Activated naive CD4-positive, alpha-beta T cell treated with anti-CD3 and anti-CD28 coated beads for 36 hours (primary cell): ENCODE data around the gene UBE3C. TPM values are rescaled to one million over a fixed set of nuclear protein-coding genes. Genes with fewer than 3 reads are reported as not detected.

ENCODE experiments used
- CTCF ChIA-PET: fragments of 350-600 bp; sonication (Branson Sonifier 250); formaldehyde crosslinking; loops from one replicate; lab custom pipeline; 2021; ENCODE audit warnings: antibody characterized with exemption; lab: Charles Lee
- DNase-seq: peaks from one replicate; pipeline ENCODE4 v3.0.0-alpha.2; 2020
- H3K27ac Mint-ChIP-seq: one replicate; pipeline ENCODE4 v1.8.0; 2021; ENCODE audit warnings: mild to moderate bottlenecking, mixed read lengths
- H3K27me3 Mint-ChIP-seq: one replicate; pipeline ENCODE4 v1.8.0; 2021; ENCODE audit warnings: low read depth, mixed read lengths
- H3K36me3 Mint-ChIP-seq: one replicate; pipeline ENCODE4 v1.8.0; 2021; ENCODE audit warnings: low read depth, mixed read lengths
- H3K4me1 Mint-ChIP-seq: one replicate; pipeline ENCODE4 v1.8.0; 2021; ENCODE audit warnings: low read depth, mixed read lengths
- H3K4me3 Mint-ChIP-seq: one replicate; pipeline ENCODE4 v1.8.0; 2021; ENCODE audit warnings: mild to moderate bottlenecking, moderate library complexity, mixed read lengths
- H3K9me3 Mint-ChIP-seq: one replicate; pipeline ENCODE4 v1.8.0; 2021; ENCODE audit warnings: mixed read lengths
- intact Hi-C: fragments of 100-400 bp; cut with micrococcal nuclease; formaldehyde crosslinking; loops from one replicate; pipeline ENCODE4 v1.15.1; 2023
- total RNA-seq, 2 experiments: library from RNA; stranded (reverse); gene quantifications; one replicate each; pipeline ENCODE4 v1.2.3, GENCODE V29; 2021

Gene UBE3C
- total RNA-seq, 2 experiments from 2014 or later, result 52.9 to 55.7 TPM

- peaks cover 9% of the 10 kb centered on the region for H3K4me1 Mint-ChIP-seq
- DNase-seq, result no peak
- H3K36me3 Mint-ChIP-seq, result no peaks in the 10 kb centered on the region
- CTCF ChIA-PET, result interaction anchor here (0.6 kb wide), 1 partner anchor 1375 kb away, joined by 4 read pairs; no protein-coding TSS in a partner anchor
- no peak overlapping the region for H3K4me3 Mint-ChIP-seq
- no peaks in the 10 kb centered on the region for H3K9me3 Mint-ChIP-seq
- no peak overlapping the region for H3K27ac Mint-ChIP-seq
- intact Hi-C loops, result no loop called here
- H3K27me3 Mint-ChIP-seq, result no peaks in the 10 kb centered on the region
Observed at GRCh38 chr7:157312941-157313340, 174.2 kb downstream of the UBE3C start.

- Mint-ChIP-seq H3K4me3 (no peak overlapping the region), H3K27ac (no peak overlapping the region), H3K27me3 (no peaks in the 10 kb centered on the region), H3K4me1 (peaks cover 16% of the 10 kb centered on the region), H3K36me3 (no peaks in the 10 kb centered on the region), H3K9me3 (no peaks in the 10 kb centered on the region)
- CTCF ChIA-PET, result interaction anchor here (0.6 kb wide), 1 partner anchor 1374 kb away, joined by 4 read pairs; no protein-coding TSS in a partner anchor
- no peak for DNase-seq
- intact Hi-C loops, result no loop called here
Observed at GRCh38 chr7:157313645-157314044, 174.9 kb downstream of the UBE3C start.

- H3K4me3 Mint-ChIP-seq, result no peak overlapping the region
- peaks cover 13% of the 10 kb centered on the region for H3K4me1 Mint-ChIP-seq
- CTCF ChIA-PET, result no interaction called here
- no peaks in the 10 kb centered on the region for H3K27me3 Mint-ChIP-seq
- intact Hi-C loops, result loop anchor here (2.0 kb wide), 1 partner anchor 19 kb away; the partner anchor contains the start of gene DNAJB6
- peak overlapping the region; percentile 36 for H3K27ac Mint-ChIP-seq
- peak; percentile 61 for DNase-seq
- no peaks in the 10 kb centered on the region for H3K9me3 Mint-ChIP-seq
- no peaks in the 10 kb centered on the region for H3K36me3 Mint-ChIP-seq
Observed at GRCh38 chr7:157318015-157318706, 179.4 kb downstream of the UBE3C start.

Other genes starting within 250 kb of the UBE3C start
- gene LMBR1, start 245.7 kb upstream of the UBE3C start, total RNA-seq, result 10 to 100 TPM; 25.2 to 33.8 TPM
- 10 to 100 TPM; 26.0 to 28.3 TPM for gene NOM1, start 189.2 kb upstream of the UBE3C start, total RNA-seq
- under 1 TPM in 1 of 2 experiments, not detected in 1; 0.10 TPM for gene MNX1, start 128.3 kb upstream of the UBE3C start, total RNA-seq
- gene DNAJB6, start 198.1 kb downstream of the UBE3C start, total RNA-seq, result 10 to 100 TPM; 69.0 to 72.1 TPM